T-helper 9 cell (primary cell): ENCODE measurements around the gene POLR1G.

Experiments used
- DNase-seq: peaks from one replicate; pipeline ENCODE4 v3.0.0-alpha.2; 2020
- total RNA-seq, 2 donors: gene quantifications; one replicate each; lab custom pipeline; 2026; lab: John Stamatoyannopoulos, UW

The POLR1G gene
- 0.97 to 13.0 reads per million in 2 donors for total RNA-seq

GRCh38 chr19:45406226-45407090 lies at the start of gene POLR1G:
TSS of gene POLR1G (plus strand) at chr19:45406644. CDS start at chr19:45406697, 53 bp downstream.
- peak; percentile 63 for DNase-seq

GRCh38 chr19:45356760-45357444 lies 49.5 kb upstream of the POLR1G start:
- no peak for DNase-seq

- no peak for DNase-seq
These were observed 49.0 kb upstream of the POLR1G start for GRCh38 chr19:45357445-45357783.

GRCh38 chr19:45358213-45358792 lies 48.1 kb upstream of the POLR1G start:
- DNase-seq = no peak

- DNase-seq = no peak
These were observed 44.8 kb upstream of the POLR1G start for GRCh38 chr19:45361608-45362007.

- no peak for DNase-seq
These were observed 44.2 kb upstream of the POLR1G start for GRCh38 chr19:45362291-45362690.

GRCh38 chr19:45363861-45364459 lies 42.5 kb upstream of the POLR1G start:
- no peak for DNase-seq

GRCh38 chr19:45364696-45365095 lies 41.7 kb upstream of the POLR1G start:
- no peak for DNase-seq

- no peak for DNase-seq
These were observed 38.3 kb upstream of the POLR1G start for GRCh38 chr19:45368127-45368526.

GRCh38 chr19:45368737-45369340 lies 37.6 kb upstream of the POLR1G start:
- DNase-seq = no peak

GRCh38 chr19:45370410-45371204 lies 35.8 kb upstream of the POLR1G start, which contains the start of gene ERCC2:
TSS of gene ERCC2 (minus strand) at chr19:45370573. CDS start at chr19:45370540, 33 bp downstream.
- peak; percentile 99 for DNase-seq

GRCh38 chr19:45376045-45376724 lies 30.3 kb upstream of the POLR1G start:
- no peak for DNase-seq

- no peak for DNase-seq
These were observed 26.3 kb upstream of the POLR1G start for GRCh38 chr19:45380107-45380506.

- no peak for DNase-seq
These were observed 24.0 kb upstream of the POLR1G start for GRCh38 chr19:45382426-45382825.

GRCh38 chr19:45385392-45386221 lies 20.8 kb upstream of the POLR1G start:
- DNase-seq = no peak

GRCh38 chr19:45391346-45391745 lies 15.1 kb upstream of the POLR1G start:
- DNase-seq = no peak

- no peak for DNase-seq
These were observed 14.4 kb upstream of the POLR1G start for GRCh38 chr19:45391871-45392665.

- no peak for DNase-seq
These were observed 10.4 kb upstream of the POLR1G start for GRCh38 chr19:45395821-45396617.

GRCh38 chr19:45400192-45400591 lies 6.3 kb upstream of the POLR1G start:
- no peak for DNase-seq
